Endothelial cell of umbilical vein (primary cell): ENCODE measurements around the gene ZNF611. TPM values are rescaled to one million over a fixed set of nuclear protein-coding genes. Genes with fewer than 3 reads are reported as not detected.
"Not testable (repeated sequence)": the region's sequence is repeated elsewhere in the genome, so short reads cannot be mapped to it uniquely, and the experiment has no call there.

Experiments used
- BruUV-seq: library from RNA; stranded (reverse); fragments of 400-500 nt; replicated peaks from 2 replicates; lab custom pipeline; 2021; lab: Mats Ljungman, UMichigan
- CTCF ChIA-PET: fragments of 300-600, 350-600 bp; sonication (Branson Sonifier 250); formaldehyde crosslinking; loops from one replicate; lab custom pipeline; 2021; ENCODE audit warnings: antibody characterized with exemption, inconsistent platforms; lab: Charles Lee
- POLR2A ChIA-PET: fragments of 300-600, 350-600 bp; sonication (Branson Sonifier 250); formaldehyde crosslinking; loops from one replicate; lab custom pipeline; 2021; ENCODE audit warnings: antibody characterized with exemption, inconsistent platforms; lab: Charles Lee
- DNase-seq: peaks from one replicate; pipeline ENCODE4 v3.0.0-alpha.2; 2011; ENCODE audit warnings: low read depth, low spot score
- FAIRE-seq: peaks from 2 replicates; lab custom pipeline; 2011; peaks lifted over from hg19 to GRCh38; lab: Jason Lieb, UNC
- H2AFZ ChIP-seq: 2 replicates; pipeline ENCODE4 v1.6.0; 2012; ENCODE audit warnings: low read depth, low read length, control low read depth, inconsistent platforms
- H3K27ac ChIP-seq: 2 replicates; pipeline ENCODE4 v1.5.1; 2011; ENCODE audit warnings: low read depth, mild to moderate bottlenecking, control low read depth, low read length, moderate library complexity; ENCODE audit not compliant: insufficient read depth
- H3K27me3 ChIP-seq, 2 experiments: 2 replicates each; pipeline versions ENCODE4 v1.6.0 to v1.6.1; 2011; ENCODE audit warnings: low read length in 2 of 2, mixed read lengths in 1 of 2; ENCODE audit not compliant: control insufficient read depth in 2 of 2, insufficient read depth in 2 of 2
- H3K36me3 ChIP-seq, 2 experiments: 2 replicates in 1 of 2; 3 replicates in 1 of 2; pipeline ENCODE4 v1.5.1; 2011; ENCODE audit warnings: low read length in 2 of 2, mild to moderate bottlenecking in 1 of 2, moderate library complexity in 1 of 2; ENCODE audit not compliant: control insufficient read depth in 2 of 2, insufficient read depth in 2 of 2; ENCODE audit errors: extremely low read depth in 1 of 2
- H3K4me1 ChIP-seq: 3 replicates; pipeline ENCODE4 v1.5.1; 2011; ENCODE audit warnings: mild to moderate bottlenecking, low read length; ENCODE audit not compliant: control insufficient read depth, insufficient read depth; ENCODE audit errors: extremely low read depth
- H3K4me2 ChIP-seq: 2 replicates; pipeline ENCODE4 v1.6.1; 2011; ENCODE audit warnings: low read length, control low read depth, mixed read lengths; ENCODE audit not compliant: insufficient read depth
- H3K4me3 ChIP-seq, 3 experiments: fragments of 200-600 bp in 1 of 3; sonication (generic), shearing (Covaris generic) in 1 of 3; replicated peaks in 1 of 3; 2 replicates each; pipeline ENCODE4 v1.5.1; 2011 to 2016; ENCODE audit warnings: control low read depth in 3 of 3, low read length in 3 of 3, mild to moderate bottlenecking in 2 of 3, inconsistent platforms in 1 of 3, low read depth in 1 of 3, moderate library complexity in 1 of 3; ENCODE audit not compliant: insufficient read depth in 1 of 3
- H3K79me2 ChIP-seq: 2 replicates; pipeline ENCODE4 v1.6.0; 2012; ENCODE audit warnings: low read length, inconsistent platforms; ENCODE audit not compliant: control insufficient read depth, insufficient read depth
- H3K9ac ChIP-seq: replicated peaks from 2 replicates; pipeline ENCODE3; 2011; ENCODE audit warnings: low read length, control low read depth; ENCODE audit not compliant: insufficient read depth; ENCODE audit errors: extremely low read depth
- H3K9me1 ChIP-seq: replicated peaks from 3 replicates; pipeline ENCODE4 v1.6.0; 2011; ENCODE audit warnings: mild to moderate bottlenecking, low read length; ENCODE audit not compliant: control insufficient read depth, insufficient read depth; ENCODE audit errors: extremely low read depth
- H3K9me3 ChIP-seq: replicated peaks from 2 replicates; pipeline ENCODE4 v1.5.1; 2012; ENCODE audit warnings: low read length, inconsistent platforms; ENCODE audit not compliant: control insufficient read depth, insufficient read depth
- H4K20me1 ChIP-seq: replicated peaks from 2 replicates; pipeline ENCODE3; 2011; ENCODE audit warnings: mild to moderate bottlenecking, low read length; ENCODE audit not compliant: control insufficient read depth, insufficient read depth; ENCODE audit errors: extremely low read depth
- MAX ChIP-seq: IDR thresholded peaks from 2 replicates; pipeline ENCODE4 v1.6.1; 2011; ENCODE audit not compliant: insufficient read depth, insufficient read length
- dilution Hi-C: fragments of 300-500 bp; cut with MboI; formaldehyde crosslinking; loops from one replicate; pipeline ENCODE4 v1.15.0; 2019; ENCODE audit warnings: low sequenced_read_pairs; ENCODE audit not compliant: extremely low pct_ligation_motif_present
- intact Hi-C: fragments of 100-400 bp; cut with micrococcal nuclease; formaldehyde crosslinking; loops from one replicate; pipeline ENCODE4 v1.10.0; 2022
- polyA plus RNA-seq, 4 experiments: library from polyadenylated mRNA; depleted of rRNA in 3 of 4; stranded (reverse) in 3 of 4; unstranded in 1 of 4; fragments of >200 nt; gene quantifications; 2 replicates each; pipeline versions ENCODE4 v1.2.1 to v1.2.3, GENCODE V29; 2011 to 2012; ENCODE audit warnings: missing spikeins in 1 of 4
- total RNA-seq: library from RNA; stranded (reverse); gene quantifications from 2 replicates; pipeline ENCODE4 v1.2.3, GENCODE V29; 2021

The ZNF611 gene
- total and polyA plus RNA-seq, 2 donors (not counting 3 experiments of a cell fraction or from before 2014, with no cell fraction given) = 3.1 to 20.0 TPM

DNA sequence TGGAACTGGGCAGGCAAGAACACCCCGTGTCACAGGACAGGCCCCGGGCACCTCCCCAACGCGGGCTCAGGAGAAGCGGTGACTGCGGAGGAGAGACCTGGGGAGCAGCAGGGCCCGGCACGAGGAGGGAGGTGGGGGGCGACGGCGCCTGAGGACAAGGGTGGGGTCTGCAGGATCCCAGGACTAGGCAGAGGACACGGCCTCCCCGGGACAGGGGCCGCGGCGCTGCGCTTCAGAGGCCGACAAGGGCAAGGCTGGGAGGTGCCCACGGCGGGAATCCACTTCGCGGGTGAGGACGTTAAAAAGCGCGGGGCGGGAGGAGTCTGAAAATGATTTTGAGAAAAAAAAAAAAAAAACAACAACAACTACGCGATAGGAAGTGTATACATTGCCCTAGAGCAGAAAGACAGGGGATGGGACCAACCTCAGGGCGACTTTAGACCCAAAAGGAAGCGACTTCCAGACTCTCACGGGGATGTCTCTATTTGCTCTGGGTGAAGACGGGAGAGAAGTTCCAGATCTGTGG is 44.9 kb downstream of the ZNF611 start:
- peaks cover 9% of the 10 kb centered on the region for H3K4me1 ChIP-seq
- ChIA-PET POLR2A (no interaction called here), CTCF (no interaction called here)
- intact Hi-C loops (loop anchor here (1.0 to 5.0 kb wide), 5 partner anchors 45 to 303 kb away; partner anchors contain the start of genes ZNF611, ZNF808 and ZNF83), dilution Hi-C loops (no loop called here)
- BruUV-seq = TSS peak; percentile 87
- no peaks in the 10 kb centered on the region for H3K36me3 ChIP-seq
- FAIRE-seq (peak; percentile 73), DNase-seq (peak; percentile 42)
- H3K79me2 ChIP-seq = peaks cover 44% of the 10 kb centered on the region
- no peaks in the 10 kb centered on the region for H4K20me1 ChIP-seq
- no peak for TF ChIP-seq MAX
- peak overlapping the region; percentile 88 for H3K27ac ChIP-seq
- peak overlapping the region; percentile 88 to 97 (median 93) for H3K4me3 ChIP-seq
- H3K9me1 ChIP-seq = no peaks in the 10 kb centered on the region
- H3K9ac ChIP-seq = peak overlapping the region; percentile 93
- peak overlapping the region; percentile 100 for H2AFZ ChIP-seq
- H3K27me3 ChIP-seq = no peaks in the 10 kb centered on the region
- H3K9me3 ChIP-seq = no peaks in the 10 kb centered on the region
- H3K4me2 ChIP-seq = peak overlapping the region; percentile 91

DNA sequence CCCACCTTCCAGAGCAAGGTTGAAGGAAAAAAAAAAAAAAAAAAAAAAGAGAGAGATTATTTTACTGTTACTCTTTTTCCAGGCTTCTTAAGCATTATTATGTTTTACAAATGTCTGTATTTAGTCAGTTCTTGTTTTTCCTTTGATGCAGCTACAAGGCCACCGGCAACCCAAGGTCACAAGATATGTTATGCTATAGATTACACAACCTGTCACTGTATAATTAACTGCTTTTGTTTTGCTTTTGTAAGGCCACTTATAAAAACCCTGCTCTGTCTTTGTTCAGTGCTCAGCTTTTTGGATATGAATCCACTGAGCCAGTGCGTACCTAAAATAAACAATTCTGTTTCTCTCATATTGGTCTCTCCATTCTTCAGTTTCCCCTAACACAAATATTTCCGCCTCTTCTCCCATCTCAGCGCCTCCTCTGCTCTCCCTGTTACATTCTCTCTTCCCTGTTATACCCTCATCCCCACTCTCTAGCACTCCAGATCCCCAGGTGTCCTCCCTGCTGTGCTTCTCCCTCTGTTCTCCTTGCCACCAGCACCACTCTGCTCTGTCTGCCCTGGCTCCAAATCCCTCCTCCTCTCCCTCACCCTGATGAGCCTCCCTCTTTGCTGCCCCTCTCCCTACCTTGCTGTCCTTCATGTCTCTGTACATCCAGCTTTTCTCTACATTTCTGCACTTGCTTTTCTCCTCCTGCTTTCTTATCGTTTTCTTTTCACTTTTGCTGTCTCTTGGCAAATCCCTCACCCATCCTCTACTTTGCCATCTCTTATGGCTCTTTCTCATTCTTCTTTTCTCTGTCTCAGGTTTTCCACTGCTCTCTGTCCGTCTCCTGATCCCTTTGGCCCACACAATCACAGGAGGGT is 45.7 kb downstream of the ZNF611 start:
- Histone ChIP-seq H3K27ac (peak overlapping the region; percentile 88), H3K4me2 (peak overlapping the region; percentile 91), H2AFZ (peak overlapping the region; percentile 100), H3K4me3 (peak overlapping the region; percentile 88 to 97 (median 93)), H3K9ac (peak overlapping the region; percentile 93), H3K79me2 (peaks cover 50% of the 10 kb centered on the region)
- CTCF ChIA-PET, H3K36me3 ChIP-seq, H3K4me1 ChIP-seq, H4K20me1 ChIP-seq, intact Hi-C loops, H3K9me3 ChIP-seq, H3K27me3 ChIP-seq, BruUV-seq, H3K9me1 ChIP-seq, dilution Hi-C loops: not testable (repeated sequence)
- peak; percentile 44 for DNase-seq
- peak; percentile 59 for FAIRE-seq
- POLR2A ChIA-PET = interaction anchor here (0.7 kb wide), 1 partner anchor 275 kb away, joined by 8 read pairs; no protein-coding TSS in a partner anchor
